Testis (tissue), 3 donors: ENCODE data around the gene FRMD1. TPM values are rescaled to one million over a fixed set of nuclear protein-coding genes. Genes with fewer than 3 reads are reported as not detected.

Experiments used
- DNase-seq: peaks from one replicate; pipeline ENCODE4 v3.0.0-alpha.2; 2019
- H3K27ac ChIP-seq, 2 donors: fragments of 200-600 bp; sonication (generic); one replicate each; pipeline ENCODE4 v1.5.1; 2019
- H3K27me3 ChIP-seq: fragments of 200-600 bp; sonication (generic); one replicate; pipeline ENCODE4 v1.5.1; 2019
- H3K36me3 ChIP-seq: fragments of 200-600 bp; sonication (generic); one replicate; pipeline ENCODE4 v1.5.1; 2017; ENCODE audit warnings: low read depth; ENCODE audit errors: missing control alignments
- H3K4me1 ChIP-seq: fragments of 200-600 bp; sonication (generic); one replicate; pipeline ENCODE4 v1.5.1; 2019
- H3K4me3 ChIP-seq, 2 donors: fragments of 200-600 bp; sonication (generic); one replicate each; pipeline ENCODE4 v1.5.1; 2017 to 2019
- H3K9me3 ChIP-seq: fragments of 200-600 bp; sonication (generic); one replicate; pipeline ENCODE4 v1.5.1; 2017
- POLR2A ChIP-seq: fragments of 450-650 bp; IDR thresholded peaks from one replicate; pipeline ENCODE4 v1.6.1; 2017; ENCODE audit warnings: antibody characterized with exemption, mild to moderate bottlenecking, moderate library complexity
- WGBS, 2 donors: methylation state at CpG; one replicate each; pipeline ENCODE4 v1.1.5; 2018; 5-methylcytosine and 5-hydroxymethylcytosine counted together
- intact Hi-C: fragments of 100-400 bp; cut with DNase I; formaldehyde crosslinking; loops from one replicate; pipeline ENCODE4 v1.15.1; 2023; ENCODE audit warnings: low total_unique reads
- polyA plus RNA-seq: library from polyadenylated mRNA; stranded (reverse); fragments of 350-450 nt; fragmentation: Illumina TruSeq; extraction: RNeasy Lipid Tissue Mini Kit (QIAGEN cat#74804); gene quantifications from one replicate; pipeline ENCODE4 v1.2.3, GENCODE V29; 2014; ENCODE audit warnings: low read depth, low replicate concordance; ENCODE audit not compliant: insufficient read depth
- total RNA-seq, 2 donors: library from RNA; depleted of rRNA; stranded (reverse); fragments of >200 nt; gene quantifications; one replicate each; pipeline ENCODE4 v1.2.3, GENCODE V29; 2016
- TF ChIP-seq, protein P1 (sequence below), 3 experiments: fragments of 450-650 bp in 2 of 3; fragments of 200-600 bp in 1 of 3; sonication (generic) in 1 of 3; IDR thresholded peaks; one replicate each; pipeline ENCODE4 v1.5.1; 2016 to 2019; ENCODE audit warnings: antibody characterized with exemption in 3 of 3, mild to moderate bottlenecking in 2 of 3, moderate library complexity in 1 of 3

Gene FRMD1
- total and polyA plus RNA-seq, 3 donors from 2014 or later: 7.2 to 13.5 (median 8.0) TPM

DNA sequence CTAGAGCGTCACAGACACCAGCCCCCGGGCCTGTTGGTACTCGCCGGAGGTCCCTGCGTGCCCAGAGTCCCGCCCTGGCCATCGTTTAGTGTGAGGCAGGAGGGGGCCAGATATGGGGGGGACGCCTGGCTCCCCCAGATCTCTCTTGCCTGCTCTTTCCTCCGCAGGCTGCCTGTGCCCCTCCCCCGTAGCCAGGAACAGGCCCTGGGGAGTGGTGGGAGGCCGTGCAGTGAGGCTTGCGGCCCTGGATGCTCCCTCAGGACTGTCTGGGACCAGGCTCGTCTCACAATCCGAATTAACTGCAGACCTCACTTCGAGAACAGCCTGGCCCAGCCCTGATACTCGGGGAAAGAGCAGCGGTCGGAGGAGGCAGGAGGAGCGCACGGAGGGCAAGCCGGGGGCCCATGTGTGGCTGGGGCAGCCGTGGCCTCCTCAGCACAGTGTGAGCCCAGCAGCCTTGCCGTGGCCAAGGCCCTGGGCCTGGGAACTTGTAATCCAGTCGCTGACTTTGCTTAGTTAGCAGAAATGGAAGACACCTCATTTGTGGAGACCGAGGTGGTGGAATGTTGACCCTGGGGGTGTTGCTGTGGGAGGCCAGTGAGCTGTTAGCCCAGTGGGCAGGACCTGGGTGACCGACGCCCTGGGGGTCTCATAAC lies 28.7 kb downstream of the FRMD1 start:
- Histone ChIP-seq H3K27me3 (no peaks in the 10 kb centered on the region), H3K36me3 (no peaks in the 10 kb centered on the region), H3K4me1 (peaks cover 33% of the 10 kb centered on the region), H3K9me3 (no peaks in the 10 kb centered on the region), H3K27ac (peak overlapping the region; percentile 16 to 73), H3K4me3 (no peak overlapping the region)
- DNase-seq: peak; percentile 58
- 45 to 58% methylated on average over 12 to 25 of the region's 27 CpGs for WGBS, 2 donors
- no peak for TF ChIP-seq POLR2A
- TF ChIP-seq, protein P1, sequence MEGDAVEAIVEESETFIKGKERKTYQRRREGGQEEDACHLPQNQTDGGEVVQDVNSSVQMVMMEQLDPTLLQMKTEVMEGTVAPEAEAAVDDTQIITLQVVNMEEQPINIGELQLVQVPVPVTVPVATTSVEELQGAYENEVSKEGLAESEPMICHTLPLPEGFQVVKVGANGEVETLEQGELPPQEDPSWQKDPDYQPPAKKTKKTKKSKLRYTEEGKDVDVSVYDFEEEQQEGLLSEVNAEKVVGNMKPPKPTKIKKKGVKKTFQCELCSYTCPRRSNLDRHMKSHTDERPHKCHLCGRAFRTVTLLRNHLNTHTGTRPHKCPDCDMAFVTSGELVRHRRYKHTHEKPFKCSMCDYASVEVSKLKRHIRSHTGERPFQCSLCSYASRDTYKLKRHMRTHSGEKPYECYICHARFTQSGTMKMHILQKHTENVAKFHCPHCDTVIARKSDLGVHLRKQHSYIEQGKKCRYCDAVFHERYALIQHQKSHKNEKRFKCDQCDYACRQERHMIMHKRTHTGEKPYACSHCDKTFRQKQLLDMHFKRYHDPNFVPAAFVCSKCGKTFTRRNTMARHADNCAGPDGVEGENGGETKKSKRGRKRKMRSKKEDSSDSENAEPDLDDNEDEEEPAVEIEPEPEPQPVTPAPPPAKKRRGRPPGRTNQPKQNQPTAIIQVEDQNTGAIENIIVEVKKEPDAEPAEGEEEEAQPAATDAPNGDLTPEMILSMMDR (IDR thresholded peaks at IDR 0.05): no peak
- intact Hi-C loops: no loop called here

DNA sequence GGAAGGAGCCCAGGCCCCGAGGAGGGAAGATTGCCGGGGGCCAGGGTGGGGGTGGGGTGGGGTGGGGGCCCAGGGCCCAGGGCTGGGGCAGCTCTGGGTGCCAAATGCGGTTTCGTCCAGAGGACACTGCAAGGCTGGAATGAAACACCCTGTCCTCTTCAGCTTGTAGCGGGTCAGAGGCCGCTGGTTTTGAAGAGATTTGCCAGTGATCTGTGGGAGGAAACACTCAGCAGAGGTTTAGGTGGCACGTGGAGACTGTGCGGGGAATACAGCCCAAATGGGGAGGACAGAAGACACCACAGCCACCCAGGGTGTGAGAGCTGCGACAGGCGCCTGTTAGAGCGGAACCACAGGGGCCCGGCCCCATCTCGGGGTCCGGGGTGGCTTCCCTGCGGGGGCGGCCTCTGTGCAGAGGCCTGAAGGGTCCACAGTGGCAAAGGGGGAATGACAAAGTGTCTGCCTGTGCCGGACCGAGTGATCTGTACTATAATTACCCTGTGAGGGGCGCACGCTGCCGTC lies 29.2 kb downstream of the FRMD1 start:
- Histone ChIP-seq H3K4me1 (peaks cover 29% of the 10 kb centered on the region), H3K27ac (peak overlapping the region; percentile 16 to 73), H3K27me3 (no peaks in the 10 kb centered on the region), H3K36me3 (no peaks in the 10 kb centered on the region), H3K9me3 (no peaks in the 10 kb centered on the region), H3K4me3 (no peak overlapping the region)
- intact Hi-C loops: loop anchor here (5.0 kb wide), 1 partner anchor 453 kb away; no protein-coding TSS in a partner anchor
- DNase-seq: peak; percentile 60
- 62 to 69% methylated on average over 12 to 21 of the region's 21 CpGs for WGBS, 2 donors
- TF ChIP-seq, protein P1 (IDR thresholded peaks at IDR 0.05): no peak
- TF ChIP-seq POLR2A: no peak

DNA sequence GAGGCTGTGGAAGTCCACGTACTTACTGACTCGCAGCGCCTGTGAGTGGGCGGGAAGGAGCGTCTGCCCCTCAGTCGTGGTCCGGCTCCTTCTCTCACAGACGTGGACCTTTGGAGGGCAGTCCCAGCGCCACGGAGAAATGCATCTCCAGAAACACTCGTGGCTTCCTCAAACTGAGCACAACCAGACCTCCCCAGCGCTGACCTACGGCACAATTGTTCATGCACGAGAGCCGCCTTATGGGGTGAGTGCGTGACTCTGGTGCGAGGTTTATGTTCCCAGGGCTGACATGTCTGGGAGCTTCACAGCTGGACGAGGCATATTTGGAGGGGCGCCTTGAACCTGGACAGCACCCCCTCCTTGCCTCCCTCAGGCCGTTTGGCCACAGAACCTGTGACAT lies 29.7 kb downstream of the FRMD1 start:
- no peaks in the 10 kb centered on the region for H3K27me3 ChIP-seq
- H3K9me3 ChIP-seq: no peaks in the 10 kb centered on the region
- intact Hi-C loops: loop anchor here (5.0 kb wide), 1 partner anchor 453 kb away; no protein-coding TSS in a partner anchor
- H3K4me3 ChIP-seq: no peak overlapping the region
- H3K4me1 ChIP-seq: peaks cover 27% of the 10 kb centered on the region
- no peaks in the 10 kb centered on the region for H3K36me3 ChIP-seq
- TF ChIP-seq POLR2A: no peak
- TF ChIP-seq, protein P1 (IDR thresholded peaks at IDR 0.05): no peak
- WGBS, 2 donors: 57 to 80% methylated on average over 17 to 20 of the region's 20 CpGs
- peak overlapping the region in 1 of 2 donors; percentile 73 for H3K27ac ChIP-seq
- DNase-seq: peak; percentile 60

- intact Hi-C loops: loop anchor here (5.0 kb wide), 1 partner anchor 454 kb away; no protein-coding TSS in a partner anchor
These were observed 30.3 kb downstream of the FRMD1 start for GRCh38 chr6:168048724-168049025.

More at GRCh38 chr6:168048724-168049025, 30.3 kb downstream of the FRMD1 start:
- no peak overlapping the region for H3K4me3 ChIP-seq
- no peaks in the 10 kb centered on the region for H3K36me3 ChIP-seq
- peaks cover 24% of the 10 kb centered on the region for H3K4me1 ChIP-seq
- no peaks in the 10 kb centered on the region for H3K27me3 ChIP-seq
- H3K27ac ChIP-seq: peak overlapping the region in 1 of 2 donors; percentile 73
- TF ChIP-seq POLR2A: no peak
- TF ChIP-seq, protein P1 (IDR thresholded peaks at IDR 0.05): no peak
- 90 to 91% methylated on average over 5 to 10 of the region's 10 CpGs for WGBS, 2 donors
- no peak for DNase-seq
- no peaks in the 10 kb centered on the region for H3K9me3 ChIP-seq
